ENCODE data around the gene TAGAP.

DNA sequence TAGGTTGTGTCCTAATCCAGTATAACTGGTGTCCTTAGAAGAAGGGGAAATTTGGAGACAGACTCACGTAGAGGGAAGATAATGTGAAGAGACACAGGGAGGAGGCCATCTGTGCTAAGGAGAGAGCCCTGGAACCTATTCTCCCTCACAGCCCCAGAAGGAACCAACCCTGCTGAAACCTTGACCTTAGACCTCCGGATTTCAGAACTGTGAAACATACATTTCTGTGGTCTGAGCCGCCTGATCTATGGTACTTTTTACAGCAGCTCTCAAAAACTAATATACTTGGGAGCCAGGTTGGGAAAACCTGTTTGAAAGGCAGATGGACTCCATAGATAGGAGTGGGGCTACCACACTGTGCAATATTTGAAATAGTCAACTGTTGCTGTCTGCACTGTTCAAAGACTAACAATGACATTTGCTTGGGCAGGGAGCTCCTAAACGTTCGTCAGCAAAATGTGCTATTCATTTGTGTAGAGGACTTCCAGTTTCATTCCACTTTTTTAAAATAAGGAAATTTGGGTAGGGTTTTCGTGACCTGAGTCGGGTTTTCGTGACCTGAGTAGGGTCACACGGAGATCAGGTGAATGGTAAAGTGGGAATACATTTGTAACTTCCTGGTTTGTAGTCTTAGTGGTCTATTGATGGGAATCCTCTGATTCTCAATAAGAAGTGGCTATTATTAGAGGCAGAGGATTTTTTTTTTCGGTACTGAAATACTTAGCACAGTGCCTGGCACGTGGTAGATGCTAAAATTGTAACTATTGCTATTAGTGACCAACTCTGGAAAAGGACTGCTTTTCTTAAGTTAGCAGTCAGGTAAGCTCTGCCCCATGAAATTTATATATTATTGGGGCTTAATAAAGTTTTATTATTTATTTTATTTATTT lies 11.4 kb downstream of the TAGAP start:
- TF ChIP-seq ZNF565 (CRISPR knock-in tag; conservative IDR thresholded peaks at IDR 0.05; ENCODE audit: low read depth) (no peak), TOX (CRISPR knock-in tag; IDR thresholded peaks at IDR 0.05; ENCODE audit: borderline replicate concordance) (no peak), OSR1 (CRISPR knock-in tag; IDR thresholded peaks at IDR 0.05) (no peak), ZNF70 (CRISPR knock-in tag; IDR thresholded peaks at IDR 0.05) (no peak), ARNTL (CRISPR knock-in tag; IDR thresholded peaks at IDR 0.05; ENCODE audit: borderline replicate concordance, low read depth) (no peak), ISL1 (CRISPR knock-in tag; IDR thresholded peaks at IDR 0.05) (no peak), RARB (CRISPR knock-in tag; IDR thresholded peaks at IDR 0.05) (no peak), ESRRG (CRISPR knock-in tag; IDR thresholded peaks at IDR 0.05) (no peak), GLIS3 (CRISPR knock-in tag; IDR thresholded peaks at IDR 0.05) (no peak), ZC3H10 (CRISPR knock-in tag; IDR thresholded peaks at IDR 0.05) (no peak), SNAI2 (CRISPR knock-in tag; IDR thresholded peaks at IDR 0.05) (no peak)
- TF ChIP-seq, protein P1, sequence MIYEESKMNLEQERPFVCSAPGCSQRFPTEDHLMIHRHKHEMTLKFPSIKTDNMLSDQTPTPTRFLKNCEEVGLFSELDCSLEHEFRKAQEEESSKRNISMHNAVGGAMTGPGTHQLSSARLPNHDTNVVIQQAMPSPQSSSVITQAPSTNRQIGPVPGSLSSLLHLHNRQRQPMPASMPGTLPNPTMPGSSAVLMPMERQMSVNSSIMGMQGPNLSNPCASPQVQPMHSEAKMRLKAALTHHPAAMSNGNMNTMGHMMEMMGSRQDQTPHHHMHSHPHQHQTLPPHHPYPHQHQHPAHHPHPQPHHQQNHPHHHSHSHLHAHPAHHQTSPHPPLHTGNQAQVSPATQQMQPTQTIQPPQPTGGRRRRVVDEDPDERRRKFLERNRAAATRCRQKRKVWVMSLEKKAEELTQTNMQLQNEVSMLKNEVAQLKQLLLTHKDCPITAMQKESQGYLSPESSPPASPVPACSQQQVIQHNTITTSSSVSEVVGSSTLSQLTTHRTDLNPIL (CRISPR knock-in tag; IDR thresholded peaks at IDR 0.05; ENCODE audit: low read depth): no peak
- TF ChIP-seq, protein P2, sequence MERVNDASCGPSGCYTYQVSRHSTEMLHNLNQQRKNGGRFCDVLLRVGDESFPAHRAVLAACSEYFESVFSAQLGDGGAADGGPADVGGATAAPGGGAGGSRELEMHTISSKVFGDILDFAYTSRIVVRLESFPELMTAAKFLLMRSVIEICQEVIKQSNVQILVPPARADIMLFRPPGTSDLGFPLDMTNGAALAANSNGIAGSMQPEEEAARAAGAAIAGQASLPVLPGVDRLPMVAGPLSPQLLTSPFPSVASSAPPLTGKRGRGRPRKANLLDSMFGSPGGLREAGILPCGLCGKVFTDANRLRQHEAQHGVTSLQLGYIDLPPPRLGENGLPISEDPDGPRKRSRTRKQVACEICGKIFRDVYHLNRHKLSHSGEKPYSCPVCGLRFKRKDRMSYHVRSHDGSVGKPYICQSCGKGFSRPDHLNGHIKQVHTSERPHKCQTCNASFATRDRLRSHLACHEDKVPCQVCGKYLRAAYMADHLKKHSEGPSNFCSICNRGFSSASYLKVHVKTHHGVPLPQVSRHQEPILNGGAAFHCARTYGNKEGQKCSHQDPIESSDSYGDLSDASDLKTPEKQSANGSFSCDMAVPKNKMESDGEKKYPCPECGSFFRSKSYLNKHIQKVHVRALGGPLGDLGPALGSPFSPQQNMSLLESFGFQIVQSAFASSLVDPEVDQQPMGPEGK (CRISPR knock-in tag; IDR thresholded peaks at IDR 0.05; ENCODE audit: borderline replicate concordance): no peak
- TF ChIP-seq, protein P3, sequence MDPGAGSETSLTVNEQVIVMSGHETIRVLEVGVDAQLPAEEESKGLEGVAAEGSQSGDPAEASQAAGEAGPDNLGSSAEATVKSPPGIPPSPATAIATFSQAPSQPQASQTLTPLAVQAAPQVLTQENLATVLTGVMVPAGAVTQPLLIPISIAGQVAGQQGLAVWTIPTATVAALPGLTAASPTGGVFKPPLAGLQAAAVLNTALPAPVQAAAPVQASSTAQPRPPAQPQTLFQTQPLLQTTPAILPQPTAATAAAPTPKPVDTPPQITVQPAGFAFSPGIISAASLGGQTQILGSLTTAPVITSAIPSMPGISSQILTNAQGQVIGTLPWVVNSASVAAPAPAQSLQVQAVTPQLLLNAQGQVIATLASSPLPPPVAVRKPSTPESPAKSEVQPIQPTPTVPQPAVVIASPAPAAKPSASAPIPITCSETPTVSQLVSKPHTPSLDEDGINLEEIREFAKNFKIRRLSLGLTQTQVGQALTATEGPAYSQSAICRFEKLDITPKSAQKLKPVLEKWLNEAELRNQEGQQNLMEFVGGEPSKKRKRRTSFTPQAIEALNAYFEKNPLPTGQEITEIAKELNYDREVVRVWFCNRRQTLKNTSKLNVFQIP (CRISPR knock-in tag; IDR thresholded peaks at IDR 0.05; ENCODE audit: borderline replicate concordance, low read depth): no peak

All from SK-N-SH treated with all-trans-retinoic acid at 6 μM for 48 hours (cell line).